HG03575 (cell line): ENCODE data around the gene SERPINB6.
"Not testable (repeated sequence)": the region's sequence is repeated elsewhere in the genome, so short reads cannot be mapped to it uniquely, and the experiment has no call there.

Experiments used
- ATAC-seq: cut with Tn5 transposase; IDR thresholded peaks from one replicate; pipeline ENCODE4 v1.9.1; 2021; ENCODE audit not compliant: unreplicated experiment, insufficient number of reproducible peaks, low FRiP score; ENCODE audit errors: extremely low read depth

Gene SERPINB6

GRCh38 chr6:2980465-2980855 is 9.1 kb upstream of the SERPINB6 start:
- ATAC-seq, result no peak

GRCh38 chr6:2979819-2980464 is 8.6 kb upstream of the SERPINB6 start:
- ATAC-seq, result no peak

GRCh38 chr6:2978923-2979322 is 7.6 kb upstream of the SERPINB6 start:
- no peak for ATAC-seq

GRCh38 chr6:2977799-2978590 is 6.6 kb upstream of the SERPINB6 start:
- ATAC-seq, result no peak

GRCh38 chr6:2977290-2977689 is 5.9 kb upstream of the SERPINB6 start:
- no peak for ATAC-seq

GRCh38 chr6:2976571-2977085 is 5.3 kb upstream of the SERPINB6 start:
- no peak for ATAC-seq

- ATAC-seq, result no peak
Measured at GRCh38 chr6:2976060-2976459, 4.7 kb upstream of the SERPINB6 start.

GRCh38 chr6:2973676-2974075 is 2.3 kb upstream of the SERPINB6 start:
- no peak for ATAC-seq

GRCh38 chr6:2973180-2973579 is 1.8 kb upstream of the SERPINB6 start:
- not testable (repeated sequence) for ATAC-seq

GRCh38 chr6:2972685-2973084 is 1.3 kb upstream of the SERPINB6 start:
- not testable (repeated sequence) for ATAC-seq

GRCh38 chr6:2972219-2972487 is 786 bp upstream of the SERPINB6 start:
- ATAC-seq, result not testable (repeated sequence)

- no peak for ATAC-seq
Measured at GRCh38 chr6:2970753-2971419, 481 bp downstream of the SERPINB6 start.

GRCh38 chr6:2970034-2970685 is 1.2 kb downstream of the SERPINB6 start:
- ATAC-seq, result no peak

- ATAC-seq, result no peak
Measured at GRCh38 chr6:2969549-2969948, 1.8 kb downstream of the SERPINB6 start.

- ATAC-seq, result no peak
Measured at GRCh38 chr6:2968600-2969135, 2.7 kb downstream of the SERPINB6 start.

- ATAC-seq, result no peak
Measured at GRCh38 chr6:2967936-2968335, 3.4 kb downstream of the SERPINB6 start.

GRCh38 chr6:2966347-2966746 is 5.0 kb downstream of the SERPINB6 start:
- ATAC-seq, result no peak

GRCh38 chr6:2964793-2965505 is 6.4 kb downstream of the SERPINB6 start:
- ATAC-seq, result no peak

- no peak for ATAC-seq
Measured at GRCh38 chr6:2963756-2964155, 7.6 kb downstream of the SERPINB6 start.
